Ovary (tissue), 9 donors: ENCODE results near the gene NRCAM. TPM values are rescaled to one million over a fixed set of nuclear protein-coding genes. Genes with fewer than 3 reads are reported as not detected.

ENCODE experiments used
- DNase-seq, 5 donors: peaks; one replicate each; pipeline ENCODE4 v3.0.0-alpha.2; 2019 to 2020
- H3K27ac ChIP-seq, 2 donors: fragments of 200-600 bp; one replicate each; pipeline versions ENCODE4 v1.5.1 to v1.8.0; 2019 to 2022
- H3K27me3 ChIP-seq: fragments of 200-600 bp; one replicate; pipeline ENCODE4 v1.8.0; 2022
- H3K36me3 ChIP-seq: fragments of 200-600 bp; sonication (generic); one replicate; pipeline ENCODE4 v1.5.1; 2019
- H3K4me1 ChIP-seq: one replicate; pipeline ENCODE4 v1.8.1; 2013; ENCODE audit warnings: mild to moderate bottlenecking, moderate library complexity; ENCODE audit not compliant: insufficient read depth
- H3K4me3 ChIP-seq: fragments of 200-600 bp; sonication (generic); one replicate; pipeline ENCODE4 v1.5.1; 2017
- H3K9me3 ChIP-seq, 2 donors: fragments of 200-600 bp in 1 of 2; sonication (generic) in 1 of 2; one replicate each; pipeline versions ENCODE4 v1.5.1 to v1.8.1; 2013 to 2019; ENCODE audit warnings: mild to moderate bottlenecking in 1 of 2, moderate library complexity in 1 of 2
- CTCF ChIP-seq, 3 donors: fragments of 450-650 bp in 2 of 3; fragments of 200-600 bp in 1 of 3; IDR thresholded peaks; one replicate each; pipeline versions ENCODE4 v1.5.1 to v1.8.0; 2016 to 2022; ENCODE audit warnings: antibody characterized with exemption in 3 of 3, mild to moderate bottlenecking in 1 of 3
- EP300 ChIP-seq: sonication (generic); formaldehyde crosslinking; IDR thresholded peaks from one replicate; pipeline ENCODE4 v1.6.1; 2017; ENCODE audit warnings: antibody characterized with exemption
- POLR2A ChIP-seq: fragments of 450-650 bp; IDR thresholded peaks from one replicate; pipeline ENCODE4 v1.6.1; 2017; ENCODE audit warnings: antibody characterized with exemption, mild to moderate bottlenecking, moderate library complexity
- WGBS, 3 donors: extraction: QIAGEN DNeasy Blood & Tissue Kit in 1 of 3; methylation state at CpG; one replicate each; pipeline versions ENCODE4 v1.1.5 to v1.1.7; 2013 to 2017; 5-methylcytosine and 5-hydroxymethylcytosine counted together
- intact Hi-C, 4 donors: fragments of 100-400 bp; cut with DNase I; formaldehyde crosslinking; loops; one replicate each; pipeline versions ENCODE4 v1.11.0 to v1.15.1; 2022 to 2023
- polyA plus RNA-seq, 2 donors: library from polyadenylated mRNA; stranded (reverse); fragments of 200-250 nt in 1 of 2; fragments of 350-450 nt in 1 of 2; fragmentation: Illumina TruSeq in 1 of 2; extraction: RNeasy Lipid Tissue Mini Kit (QIAGEN cat#74804) in 1 of 2; gene quantifications; one replicate each; pipeline ENCODE4 v1.2.3, GENCODE V29; 2013 to 2014
- total RNA-seq, 7 donors: library from RNA; depleted of rRNA in 2 of 7; stranded (reverse); fragments of >200 nt in 2 of 7; fragmentation: NEBNext Ultra II Directional in 3 of 7; extraction: Animal tissue kit (Norgen Biotek cat#: 25700) in 3 of 7; gene quantifications; one replicate each; pipeline versions ENCODE4 v1.1.0 to v1.2.4, GENCODE V29; 2016 to 2023
- donor health status: DM: no; HTN: no; CAD: no; lungs with moderate emphysema.
- donor health status: DM: no; HTN: no; CAD: no.
- donor health status: Bipolar disorder and iron deficiency.
- donor health status: DM: yes; HTN: yes; CAD: no.
- donor health status: DM: no; HTN: no; CAD: no.
- donor health status: DM: yes; HTN: yes; CAD: no.

The NRCAM gene
- total and polyA plus RNA-seq, 9 donors, result 0.61 to 14.8 (median 2.8) TPM

DNA sequence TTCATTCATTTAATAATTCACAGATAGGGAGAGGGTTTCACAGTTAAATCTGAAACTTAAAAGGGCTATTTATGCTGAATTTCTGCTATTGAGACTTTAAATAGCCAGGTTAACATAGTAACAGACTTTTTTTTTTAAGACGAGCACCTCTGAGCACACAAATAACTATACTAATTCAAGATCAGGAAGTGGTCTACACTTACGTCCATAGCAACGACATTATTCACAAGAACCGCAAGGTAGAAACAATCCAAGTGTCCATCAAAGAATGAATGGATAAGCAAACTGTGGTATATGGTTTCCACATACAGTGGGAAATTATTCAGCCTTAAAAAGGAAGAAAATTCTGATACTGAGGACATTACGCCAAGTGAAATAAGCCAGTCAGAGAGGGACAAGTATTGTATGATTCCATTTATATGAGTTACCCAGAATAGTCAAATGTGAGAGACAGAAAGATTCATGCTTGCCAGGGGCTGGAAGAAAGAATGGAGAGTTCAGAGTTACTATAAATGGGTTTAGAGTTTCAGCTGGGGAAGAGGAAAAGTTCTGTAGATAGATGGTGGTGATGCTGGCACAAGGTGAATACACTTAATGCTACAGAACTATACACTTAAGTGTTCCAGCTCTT is 185.7 kb downstream of the NRCAM start:
- no peaks in the 10 kb centered on the region for H3K36me3 ChIP-seq
- intact Hi-C loops, result no loop called here
- no peaks in the 10 kb centered on the region for H3K27me3 ChIP-seq
- no peaks in the 10 kb centered on the region for H3K4me1 ChIP-seq
- H3K9me3 ChIP-seq, result no peaks in the 10 kb centered on the region
- DNase-seq, result no peak
- no peak overlapping the region for H3K27ac ChIP-seq
- no peak overlapping the region for H3K4me3 ChIP-seq
- TF ChIP-seq CTCF (IDR thresholded peaks at IDR 0.05) (no peak), POLR2A (no peak), EP300 (no peak)
- WGBS, 3 donors, result 77 to 80% (median 78%) methylated on average over 5 of the region's 5 CpGs

DNA sequence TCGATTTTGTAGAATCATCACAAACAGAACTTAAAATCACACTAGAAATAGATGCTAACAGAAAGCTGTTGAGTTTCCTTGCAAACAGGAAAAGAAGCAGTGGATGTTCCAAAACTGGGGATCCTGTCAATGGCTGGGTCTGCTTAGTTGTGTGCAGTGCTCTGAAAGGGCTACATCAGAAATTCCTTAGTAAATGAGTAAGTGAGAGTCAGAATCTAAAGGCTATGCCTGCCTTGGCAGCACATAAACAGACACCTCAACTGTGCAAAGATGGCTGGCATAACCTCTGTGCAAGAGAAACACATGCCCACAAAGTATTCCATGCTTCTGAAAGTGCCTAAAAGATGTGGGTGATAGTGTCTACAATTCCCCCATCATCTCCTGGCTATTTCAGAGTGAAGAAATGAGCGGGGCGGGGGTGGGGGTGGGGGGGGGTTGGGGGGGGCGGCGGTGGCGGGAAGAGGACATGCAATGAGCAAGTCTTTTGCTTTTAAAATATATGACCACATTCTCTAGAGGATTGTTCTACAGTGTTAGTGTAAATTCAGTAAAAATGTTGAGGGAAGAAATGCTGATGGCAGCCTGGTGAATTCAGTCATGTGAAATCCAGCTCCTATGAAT is 187.9 kb downstream of the NRCAM start:
- H3K9me3 ChIP-seq, result no peaks in the 10 kb centered on the region
- H3K36me3 ChIP-seq, result no peaks in the 10 kb centered on the region
- TF ChIP-seq POLR2A (no peak), CTCF (IDR thresholded peaks at IDR 0.05) (no peak), EP300 (no peak)
- no peak overlapping the region for H3K27ac ChIP-seq
- no peaks in the 10 kb centered on the region for H3K27me3 ChIP-seq
- WGBS, 3 donors, result 62 to 71% (median 69%) methylated on average over 6 of the region's 6 CpGs
- no peak for DNase-seq
- no peaks in the 10 kb centered on the region for H3K4me1 ChIP-seq
- intact Hi-C loops, result no loop called here
- no peak overlapping the region for H3K4me3 ChIP-seq

DNA sequence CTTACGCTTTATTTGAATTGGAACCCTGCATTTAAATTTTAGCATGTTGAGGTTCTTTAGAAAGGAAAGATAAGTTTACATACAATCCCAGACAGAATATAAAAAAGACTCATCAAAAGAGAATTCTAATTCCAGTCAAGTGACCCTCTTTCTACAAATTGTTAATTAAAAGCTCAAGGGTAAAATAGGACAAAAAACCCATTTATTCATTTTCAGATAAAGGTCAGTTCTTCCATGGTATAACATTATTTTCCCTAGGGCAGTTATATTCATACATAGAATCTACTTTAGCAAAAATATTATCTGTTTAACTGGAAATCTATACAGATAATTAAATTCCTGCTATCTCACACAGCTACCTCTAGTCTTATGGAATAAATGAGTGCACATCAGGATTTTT is 188.6 kb downstream of the NRCAM start:
- no peak for TF ChIP-seq POLR2A
- TF ChIP-seq EP300, result no peak
- no peak for TF ChIP-seq CTCF (IDR thresholded peaks at IDR 0.05)
- 92 to 97% (median 94%) methylated on average over 1 of the region's 1 CpG for WGBS, 3 donors
- H3K4me1 ChIP-seq, result no peaks in the 10 kb centered on the region
- intact Hi-C loops, result no loop called here
- H3K9me3 ChIP-seq, result no peaks in the 10 kb centered on the region
- H3K27ac ChIP-seq, result no peak overlapping the region
- no peaks in the 10 kb centered on the region for H3K36me3 ChIP-seq
- DNase-seq, result no peak
- no peaks in the 10 kb centered on the region for H3K27me3 ChIP-seq
- no peak overlapping the region for H3K4me3 ChIP-seq

DNA sequence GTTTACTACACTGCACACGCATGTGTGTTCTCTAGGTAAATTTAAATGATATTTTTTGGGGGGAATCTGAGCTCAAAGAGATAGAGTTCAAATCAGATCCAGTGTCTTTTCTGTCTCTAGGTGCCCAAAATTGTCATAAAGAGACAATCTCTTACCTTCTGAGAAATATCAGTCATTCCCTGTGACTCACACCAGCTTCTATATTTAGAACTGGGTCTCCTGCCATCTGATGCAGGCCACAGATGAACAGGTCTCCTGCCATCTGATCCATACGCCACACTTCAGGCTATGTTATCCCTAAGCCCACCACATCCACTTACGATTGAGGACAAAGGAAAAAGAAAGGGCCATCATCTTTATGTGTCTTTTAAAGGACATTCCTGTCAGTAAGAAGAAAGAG is 189.7 kb downstream of the NRCAM start:
- TF ChIP-seq POLR2A (no peak), CTCF (IDR thresholded peaks at IDR 0.05) (no peak), EP300 (no peak)
- 62 to 80% (median 64%) methylated on average over 3 of the region's 3 CpGs for WGBS, 3 donors
- no peaks in the 10 kb centered on the region for H3K36me3 ChIP-seq
- H3K4me1 ChIP-seq, result no peaks in the 10 kb centered on the region
- no peaks in the 10 kb centered on the region for H3K27me3 ChIP-seq
- H3K27ac ChIP-seq, result no peak overlapping the region
- H3K9me3 ChIP-seq, result no peaks in the 10 kb centered on the region
- no peak overlapping the region for H3K4me3 ChIP-seq
- intact Hi-C loops, result no loop called here
- DNase-seq, result no peak
